Adrenal gland (tissue), 12 donors: ENCODE measurements around the gene F7. TPM values are rescaled to one million over a fixed set of nuclear protein-coding genes. Genes with fewer than 3 reads are reported as not detected.

Experiments used
- DNase-seq, 7 donors: peaks; one replicate each; pipeline ENCODE4 v3.0.0-alpha.2; 2019 to 2020
- H3K27ac ChIP-seq, 5 donors: fragments of 200-600 bp; sonication (generic) in 4 of 5; 1 replicate in 3 of 5; 2 replicates in 2 of 5; pipeline versions ENCODE4 v1.5.1 to v1.8.0; 2016 to 2020; ENCODE audit warnings: mild to moderate bottlenecking in 1 of 5
- H3K27me3 ChIP-seq: fragments of 200-600 bp; 2 replicates; pipeline ENCODE4 v1.8.0; 2021
- H3K36me3 ChIP-seq, 2 donors: fragments of 200-600 bp; replicated peaks in 1 of 2; 1 replicate in 1 of 2; 2 replicates in 1 of 2; pipeline versions ENCODE4 v1.5.1 to v1.8.0; 2018 to 2022
- H3K4me1 ChIP-seq, 2 donors: fragments of 200-600 bp; replicated peaks in 1 of 2; 1 replicate in 1 of 2; 2 replicates in 1 of 2; pipeline versions ENCODE4 v1.5.1 to v1.8.0; 2018 to 2021
- H3K4me3 ChIP-seq, 4 donors: fragments of 200-600 bp; sonication (generic) in 3 of 4; one replicate each; pipeline ENCODE4 v1.5.1; 2016 to 2018
- H3K9me3 ChIP-seq, 3 donors: fragments of 200-600 bp; sonication (generic) in 1 of 3; replicated peaks in 1 of 3; 1 replicate in 2 of 3; 2 replicates in 1 of 3; pipeline versions ENCODE4 v1.5.1 to v1.8.0; 2016 to 2021
- POLR2A ChIP-seq, 2 donors: fragments of 450-650 bp; IDR thresholded peaks; one replicate each; pipeline ENCODE4 v1.6.1; 2017; ENCODE audit warnings: antibody characterized with exemption in 2 of 2, mild to moderate bottlenecking in 2 of 2, moderate library complexity in 1 of 2
- WGBS, 4 donors: extraction: QIAGEN DNeasy Blood & Tissue Kit in 2 of 4; methylation state at CpG; one replicate each; pipeline versions ENCODE4 v1.1.5 to v1.1.7; 2013 to 2017; 5-methylcytosine and 5-hydroxymethylcytosine counted together
- intact Hi-C, 2 donors: fragments of 100-400 bp; cut with DNase I; formaldehyde crosslinking; loops; one replicate each; pipeline versions ENCODE4 v1.14.1 to v1.15.0; 2022 to 2023
- polyA plus RNA-seq, 3 donors: library from polyadenylated mRNA; stranded (reverse); fragments of 200-250 nt in 2 of 3; fragments of 350-450 nt in 1 of 3; fragmentation: Illumina TruSeq in 1 of 3; extraction: RNeasy Lipid Tissue Mini Kit (QIAGEN cat#74804) in 1 of 3; gene quantifications; one replicate each; pipeline ENCODE4 v1.2.3, GENCODE V29; 2013 to 2014
- total RNA-seq, 9 donors: library from RNA; depleted of rRNA in 4 of 9; stranded (reverse); fragments of >200 nt in 4 of 9; fragments of 120-200 nt in 1 of 9; fragmentation: NEBNext Ultra II Directional in 1 of 9; extraction: Animal tissue kit (Norgen Biotek cat#: 25700) in 1 of 9; gene quantifications; one replicate each; pipeline versions ENCODE4 v1.1.0 to v1.2.4, GENCODE V29; 2013 to 2023
- TF ChIP-seq, protein P1 (sequence below), 6 experiments: fragments of 450-650 bp in 4 of 6; fragments of 200-600 bp in 2 of 6; sonication (generic) in 1 of 6; IDR thresholded peaks; 1 replicate in 5 of 6; 2 replicates in 1 of 6; pipeline versions ENCODE4 v1.5.1 to v1.8.0; 2016 to 2021; ENCODE audit warnings: antibody characterized with exemption in 6 of 6, mild to moderate bottlenecking in 2 of 6, moderate library complexity in 1 of 6
- donor health status: healthy with polysubstance abuse.
- donor health status: Bipolar disorder and iron deficiency.
- donor health status: DM: yes; HTN: yes; CAD: no.
- donor health status: DM: no; HTN: no; CAD: no.
- donor health status: DM: no; HTN: no; CAD: no.
- donor health status: DM: yes; HTN: yes; CAD: no.

F7 gene
- total and polyA plus RNA-seq, 12 donors = 0.05 to 0.61 (median 0.08) TPM; not detected in 7

DNA sequence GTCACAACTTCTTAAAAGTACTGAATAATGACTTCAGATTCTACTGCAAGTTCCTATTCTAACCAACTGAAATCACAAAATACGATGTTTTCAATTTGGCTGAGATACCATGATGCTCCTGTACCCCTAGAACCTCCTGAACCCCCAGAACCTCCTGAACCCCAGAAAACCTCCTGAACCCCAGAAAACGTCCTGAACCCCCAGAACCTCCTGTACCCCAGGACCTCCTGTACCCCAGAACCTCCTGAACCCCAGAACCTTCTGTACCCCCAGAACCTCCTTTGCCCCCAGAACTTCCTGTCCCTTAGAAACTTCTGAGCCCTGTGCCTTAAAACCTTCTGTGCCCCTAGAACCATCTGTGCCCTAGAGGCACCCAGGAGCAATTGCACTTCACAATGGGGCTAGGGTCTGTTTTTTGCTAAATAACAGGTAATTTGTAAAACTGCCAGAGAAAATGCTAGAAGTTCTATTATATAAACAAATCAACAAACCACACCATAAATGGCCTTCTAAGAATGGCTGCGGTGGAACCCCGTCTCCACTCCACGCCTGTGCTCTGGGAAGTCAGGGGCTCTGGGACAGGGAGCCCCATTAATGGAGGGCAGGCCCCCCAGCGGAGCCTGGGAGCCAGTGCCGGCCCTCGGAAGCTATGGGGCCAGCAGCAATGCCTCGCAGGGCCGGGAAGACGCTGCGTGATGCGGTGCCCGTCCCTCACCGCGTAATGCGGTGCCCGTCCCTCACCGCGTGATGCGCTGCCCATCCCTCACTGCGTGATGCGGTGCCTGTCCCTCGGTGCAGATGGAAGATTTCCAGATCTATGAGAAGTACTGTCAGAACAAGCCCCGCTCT lies 21.3 kb upstream of the F7 start:
- DNase-seq = no peak
- intact Hi-C loops = no loop called here
- H3K36me3 ChIP-seq = no peaks in the 10 kb centered on the region

GRCh38 chr13:113084943-113085540 lies 20.5 kb upstream of the F7 start:
- Histone ChIP-seq H3K36me3 (no peaks in the 10 kb centered on the region), H3K9me3 (no peaks in the 10 kb centered on the region), H3K4me1 (no peaks in the 10 kb centered on the region), H3K4me3 (no peak overlapping the region), H3K27me3 (no peaks in the 10 kb centered on the region), H3K27ac (no peak overlapping the region)
- intact Hi-C loops = no loop called here
- DNase-seq = no peak
- TF ChIP-seq POLR2A (IDR thresholded peaks at IDR 0.05) = no peak
- TF ChIP-seq, protein P1, sequence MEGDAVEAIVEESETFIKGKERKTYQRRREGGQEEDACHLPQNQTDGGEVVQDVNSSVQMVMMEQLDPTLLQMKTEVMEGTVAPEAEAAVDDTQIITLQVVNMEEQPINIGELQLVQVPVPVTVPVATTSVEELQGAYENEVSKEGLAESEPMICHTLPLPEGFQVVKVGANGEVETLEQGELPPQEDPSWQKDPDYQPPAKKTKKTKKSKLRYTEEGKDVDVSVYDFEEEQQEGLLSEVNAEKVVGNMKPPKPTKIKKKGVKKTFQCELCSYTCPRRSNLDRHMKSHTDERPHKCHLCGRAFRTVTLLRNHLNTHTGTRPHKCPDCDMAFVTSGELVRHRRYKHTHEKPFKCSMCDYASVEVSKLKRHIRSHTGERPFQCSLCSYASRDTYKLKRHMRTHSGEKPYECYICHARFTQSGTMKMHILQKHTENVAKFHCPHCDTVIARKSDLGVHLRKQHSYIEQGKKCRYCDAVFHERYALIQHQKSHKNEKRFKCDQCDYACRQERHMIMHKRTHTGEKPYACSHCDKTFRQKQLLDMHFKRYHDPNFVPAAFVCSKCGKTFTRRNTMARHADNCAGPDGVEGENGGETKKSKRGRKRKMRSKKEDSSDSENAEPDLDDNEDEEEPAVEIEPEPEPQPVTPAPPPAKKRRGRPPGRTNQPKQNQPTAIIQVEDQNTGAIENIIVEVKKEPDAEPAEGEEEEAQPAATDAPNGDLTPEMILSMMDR (IDR thresholded peaks at IDR 0.05) = no peak
- 82 to 91% (median 87%) methylated on average over 5 to 24 of the region's 24 CpGs for WGBS, 4 donors

More for the DNA sequence above, 21.3 kb upstream of the F7 start:
- Histone ChIP-seq H3K27ac (no peak overlapping the region), H3K4me3 (no peak overlapping the region), H3K4me1 (no peaks in the 10 kb centered on the region), H3K9me3 (no peaks in the 10 kb centered on the region), H3K27me3 (no peaks in the 10 kb centered on the region)
- TF ChIP-seq, protein P1 (IDR thresholded peaks at IDR 0.05) = no peak
- no peak for TF ChIP-seq POLR2A (IDR thresholded peaks at IDR 0.05)
- WGBS, 4 donors = 87 to 95% (median 91%) methylated on average over 10 to 25 of the region's 25 CpGs

DNA sequence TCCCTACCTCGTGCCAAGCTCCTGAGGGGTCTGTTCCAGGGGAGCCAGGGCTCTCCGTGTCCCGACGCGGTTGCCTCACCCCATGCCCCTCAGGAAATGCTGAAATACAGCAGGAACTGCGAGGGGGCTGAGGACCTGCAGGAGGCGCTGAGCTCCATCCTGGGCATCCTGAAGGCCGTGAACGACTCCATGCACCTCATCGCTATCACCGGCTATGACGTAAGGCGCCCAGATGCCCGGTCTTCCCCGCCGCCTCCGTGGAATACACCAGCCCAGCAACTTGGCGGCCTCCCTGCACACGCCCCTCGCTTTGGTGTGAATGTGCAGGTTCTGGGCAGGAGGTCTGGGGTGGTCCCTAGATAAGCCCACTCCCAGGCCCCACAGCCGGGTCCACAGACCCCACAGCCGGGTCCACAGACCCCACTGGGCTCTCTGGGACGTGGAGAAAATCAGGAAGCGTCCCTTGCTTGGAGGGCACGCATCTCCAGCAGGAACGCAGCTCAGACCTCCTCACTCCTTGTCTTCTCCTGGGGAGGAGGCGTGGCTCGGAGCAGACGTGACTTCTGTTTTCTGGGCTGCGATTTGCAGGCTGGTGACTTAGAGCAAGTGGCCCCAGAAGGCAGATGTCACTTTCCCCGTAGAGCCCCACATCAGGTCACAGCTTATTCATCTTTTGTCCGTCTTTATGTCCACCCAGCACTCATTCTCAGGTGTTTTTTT lies 19.4 kb upstream of the F7 start:
- H3K36me3 ChIP-seq = no peaks in the 10 kb centered on the region
- 61 to 88% (median 76%) methylated on average over 8 to 32 of the region's 32 CpGs for WGBS, 4 donors
- DNase-seq = no peak

More for the DNA sequence above, 19.4 kb upstream of the F7 start:
- Histone ChIP-seq H3K4me3 (no peak overlapping the region), H3K9me3 (no peaks in the 10 kb centered on the region), H3K27me3 (no peaks in the 10 kb centered on the region), H3K4me1 (no peaks in the 10 kb centered on the region), H3K27ac (no peak overlapping the region)
- intact Hi-C loops = no loop called here
- no peak for TF ChIP-seq POLR2A (IDR thresholded peaks at IDR 0.05)
- TF ChIP-seq, protein P1 (IDR thresholded peaks at IDR 0.05) = no peak
